GM12878 (cell line): Measurements from ENCODE around the gene RACK1. TPM values are rescaled to one million over a fixed set of nuclear protein-coding genes. Genes with fewer than 3 reads are reported as not detected.

Experiments used
- BRCA1 ChIP-seq: IDR thresholded peaks from 2 replicates; pipeline ENCODE4 v1.6.1; 2011; ENCODE audit warnings: low read depth, low read length, improper control_type of control experiment
- CREM ChIP-seq: IDR thresholded peaks from 2 replicates; pipeline ENCODE4 v1.6.1; 2014; ENCODE audit warnings: antibody characterized with exemption, low read depth
- EP300 ChIP-seq, 2 experiments: fragments of 150-350 bp in 1 of 2; IDR thresholded peaks; 2 replicates each; pipeline ENCODE4 v1.6.1; 2011 to 2012; ENCODE audit warnings: low read depth in 2 of 2, low read length in 2 of 2, borderline replicate concordance in 1 of 2, improper control_type of control experiment in 1 of 2, inconsistent platforms in 1 of 2; ENCODE audit not compliant: control insufficient read depth in 1 of 2
- ETV6 ChIP-seq, 2 experiments: fragments of 450-650 bp in 1 of 2; IDR thresholded peaks in 1 of 2; conservative IDR thresholded peaks in 1 of 2; 2 replicates each; pipeline ENCODE4 v1.6.1; 2014; ENCODE audit warnings: antibody characterized with exemption in 1 of 2, borderline replicate concordance in 1 of 2, low read depth in 1 of 2, mild to moderate bottlenecking in 1 of 2, moderate library complexity in 1 of 2
- KDM1A ChIP-seq: fragments of 200-600 bp; sonication (generic); IDR thresholded peaks from 2 replicates; pipeline ENCODE4 v1.6.1; 2016; ENCODE audit warnings: borderline replicate concordance
- NR2F1 ChIP-seq: fragments of 450-650 bp; conservative IDR thresholded peaks from 2 replicates; pipeline ENCODE4 v1.6.1; 2017; ENCODE audit warnings: mild to moderate bottlenecking
- RB1 ChIP-seq: fragments of 450-650 bp; formaldehyde crosslinking; IDR thresholded peaks from 2 replicates; pipeline ENCODE4 v1.6.1; 2017; ENCODE audit warnings: mild to moderate bottlenecking, borderline replicate concordance
- SIX5 ChIP-seq: IDR thresholded peaks from 2 replicates; pipeline ENCODE4 v1.6.1; 2011; ENCODE audit warnings: mild to moderate bottlenecking, low read depth, low read length, moderate library complexity; ENCODE audit not compliant: severe bottlenecking
- SMARCA5 ChIP-seq: fragments of 450-650 bp; IDR thresholded peaks from 2 replicates; pipeline ENCODE4 v1.6.1; 2017; ENCODE audit warnings: mild to moderate bottlenecking
- WRNIP1 ChIP-seq: IDR thresholded peaks from 2 replicates; pipeline ENCODE4 v1.6.1; 2011; ENCODE audit warnings: low read depth, low read length, improper control_type of control experiment, borderline replicate concordance
- ZBED1 ChIP-seq: IDR thresholded peaks from 2 replicates; pipeline ENCODE4 v1.6.1; 2016; ENCODE audit warnings: borderline replicate concordance
- polyA plus RNA-seq, 11 experiments: library from polyadenylated mRNA; depleted of rRNA in 4 of 11; unstranded in 6 of 11; stranded (reverse) in 5 of 11; fragments of >200 nt; fragmentation: Nextera tagmentation in 4 of 11; fragmentation: Illumina TruSeq in 1 of 11; extraction: Ambion mirVana in 4 of 11; extraction: Trizol in 1 of 11; gene quantifications; 1 replicate in 1 of 11; 2 replicates in 10 of 11; pipeline versions ENCODE4 v1.2.1 to v1.2.3, GENCODE V29; 2011 to 2016; ENCODE audit warnings: inconsistent platforms in 2 of 11, missing spikeins in 2 of 11, low read depth in 1 of 11
- total RNA-seq, 4 experiments: library from RNA; depleted of rRNA in 3 of 4; stranded (reverse); fragments of >200 nt in 3 of 4; fragmentation: Illumina TruSeq in 1 of 4; extraction: Trizol in 1 of 4; gene quantifications; 2 replicates each; pipeline versions ENCODE4 v1.2.1 to v1.2.3, GENCODE V29; 2013 to 2021
- TF ChIP-seq, protein P1 (sequence below): fragments of 450-650 bp; IDR thresholded peaks from 2 replicates; pipeline ENCODE4 v1.6.1; 2016; ENCODE audit warnings: mild to moderate bottlenecking, moderate library complexity, borderline replicate concordance
- TF ChIP-seq, protein P2 (sequence below): IDR thresholded peaks from 2 replicates; pipeline ENCODE4 v1.6.1; 2012; ENCODE audit warnings: low read depth, low read length, improper control_type of control experiment
- TF ChIP-seq, protein P3 (sequence below): fragments of 450-650 bp; IDR thresholded peaks from 2 replicates; pipeline ENCODE4 v1.6.1; 2017; ENCODE audit warnings: mild to moderate bottlenecking, low read depth, inconsistent platforms; ENCODE audit not compliant: poor library complexity, severe bottlenecking
- TF ChIP-seq, protein P4 (sequence below): fragments of 450-650 bp; formaldehyde crosslinking; IDR thresholded peaks from 2 replicates; pipeline ENCODE4 v1.5.0; 2022; ENCODE audit warnings: mild to moderate bottlenecking, missing genetic modification characterization
- TF ChIP-seq, protein P5 (sequence below): fragments of 450-650 bp; IDR thresholded peaks from 2 replicates; pipeline ENCODE4 v1.6.1; 2016; ENCODE audit warnings: mild to moderate bottlenecking

RACK1 gene
- total and polyA plus RNA-seq, 10 of the 15 experiments (the other 5 are each of a cell fraction or from before 2014, with no cell fraction given), result 1,365 to 6,584 (median 4,167) TPM

DNA sequence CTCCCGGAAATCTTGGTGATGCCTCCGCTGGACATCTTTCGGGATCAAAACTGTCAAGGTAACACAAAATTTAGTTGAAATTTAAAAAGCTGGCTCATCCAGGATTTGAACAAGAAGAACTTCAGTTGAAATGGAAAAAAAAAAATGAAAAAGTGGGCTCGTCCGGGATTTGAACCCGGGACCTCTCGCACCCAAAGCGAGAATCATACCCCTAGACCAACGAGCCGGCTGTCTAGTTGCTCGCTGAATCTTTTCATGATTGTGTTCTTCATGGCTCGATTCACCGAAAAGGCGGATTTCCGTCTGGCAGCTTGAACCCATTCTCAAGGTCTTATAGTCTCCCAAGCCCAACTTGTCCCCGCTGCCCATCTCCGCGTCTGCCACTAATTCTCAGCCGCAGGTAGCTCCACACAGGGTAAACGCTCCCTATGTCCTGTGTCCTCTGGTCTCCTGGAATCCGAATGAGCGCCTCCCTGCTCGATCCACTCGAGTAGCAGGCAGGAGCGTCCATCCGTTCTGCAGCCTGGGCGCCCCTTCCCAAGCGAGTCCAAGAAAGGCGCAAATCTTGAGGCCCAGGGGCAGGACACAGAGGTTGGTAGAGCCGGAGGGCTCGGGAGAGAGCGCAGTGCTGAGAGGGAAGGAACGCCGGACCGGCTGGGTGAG lies 54.9 kb downstream of the RACK1 start (continued):
- no peak for TF ChIP-seq BRCA1
- TF ChIP-seq, protein P1, sequence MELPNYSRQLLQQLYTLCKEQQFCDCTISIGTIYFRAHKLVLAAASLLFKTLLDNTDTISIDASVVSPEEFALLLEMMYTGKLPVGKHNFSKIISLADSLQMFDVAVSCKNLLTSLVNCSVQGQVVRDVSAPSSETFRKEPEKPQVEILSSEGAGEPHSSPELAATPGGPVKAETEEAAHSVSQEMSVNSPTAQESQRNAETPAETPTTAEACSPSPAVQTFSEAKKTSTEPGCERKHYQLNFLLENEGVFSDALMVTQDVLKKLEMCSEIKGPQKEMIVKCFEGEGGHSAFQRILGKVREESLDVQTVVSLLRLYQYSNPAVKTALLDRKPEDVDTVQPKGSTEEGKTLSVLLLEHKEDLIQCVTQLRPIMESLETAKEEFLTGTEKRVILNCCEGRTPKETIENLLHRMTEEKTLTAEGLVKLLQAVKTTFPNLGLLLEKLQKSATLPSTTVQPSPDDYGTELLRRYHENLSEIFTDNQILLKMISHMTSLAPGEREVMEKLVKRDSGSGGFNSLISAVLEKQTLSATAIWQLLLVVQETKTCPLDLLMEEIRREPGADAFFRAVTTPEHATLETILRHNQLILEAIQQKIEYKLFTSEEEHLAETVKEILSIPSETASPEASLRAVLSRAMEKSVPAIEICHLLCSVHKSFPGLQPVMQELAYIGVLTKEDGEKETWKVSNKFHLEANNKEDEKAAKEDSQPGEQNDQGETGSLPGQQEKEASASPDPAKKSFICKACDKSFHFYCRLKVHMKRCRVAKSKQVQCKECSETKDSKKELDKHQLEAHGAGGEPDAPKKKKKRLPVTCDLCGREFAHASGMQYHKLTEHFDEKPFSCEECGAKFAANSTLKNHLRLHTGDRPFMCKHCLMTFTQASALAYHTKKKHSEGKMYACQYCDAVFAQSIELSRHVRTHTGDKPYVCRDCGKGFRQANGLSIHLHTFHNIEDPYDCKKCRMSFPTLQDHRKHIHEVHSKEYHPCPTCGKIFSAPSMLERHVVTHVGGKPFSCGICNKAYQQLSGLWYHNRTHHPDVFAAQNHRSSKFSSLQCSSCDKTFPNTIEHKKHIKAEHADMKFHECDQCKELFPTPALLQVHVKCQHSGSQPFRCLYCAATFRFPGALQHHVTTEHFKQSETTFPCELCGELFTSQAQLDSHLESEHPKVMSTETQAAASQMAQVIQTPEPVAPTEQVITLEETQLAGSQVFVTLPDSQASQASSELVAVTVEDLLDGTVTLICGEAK, result peak; percentile 81
- TF ChIP-seq CREM, result no peak
- TF ChIP-seq SIX5, result no peak
- TF ChIP-seq RB1, result peak; percentile 4; the same call in 1 of the 2 replicates
- TF ChIP-seq KDM1A, result no peak
- TF ChIP-seq SMARCA5, result peak; percentile 88; the same call in 1 of the 2 replicates
- TF ChIP-seq, protein P2, sequence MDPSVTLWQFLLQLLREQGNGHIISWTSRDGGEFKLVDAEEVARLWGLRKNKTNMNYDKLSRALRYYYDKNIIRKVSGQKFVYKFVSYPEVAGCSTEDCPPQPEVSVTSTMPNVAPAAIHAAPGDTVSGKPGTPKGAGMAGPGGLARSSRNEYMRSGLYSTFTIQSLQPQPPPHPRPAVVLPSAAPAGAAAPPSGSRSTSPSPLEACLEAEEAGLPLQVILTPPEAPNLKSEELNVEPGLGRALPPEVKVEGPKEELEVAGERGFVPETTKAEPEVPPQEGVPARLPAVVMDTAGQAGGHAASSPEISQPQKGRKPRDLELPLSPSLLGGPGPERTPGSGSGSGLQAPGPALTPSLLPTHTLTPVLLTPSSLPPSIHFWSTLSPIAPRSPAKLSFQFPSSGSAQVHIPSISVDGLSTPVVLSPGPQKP, result peak; percentile 21; the same call in 1 of the 2 replicates
- TF ChIP-seq ETV6 (conservative IDR thresholded peaks at IDR 0.05 in 1 of 2, IDR thresholded peaks at IDR 0.05 in 1 of 2; ENCODE audit: borderline replicate concordance in 1 of 2, low read depth in 1 of 2), result peak in 1 of 2 experiments; percentile 27; a peak in 1 of 4 replicates
- TF ChIP-seq, protein P3, sequence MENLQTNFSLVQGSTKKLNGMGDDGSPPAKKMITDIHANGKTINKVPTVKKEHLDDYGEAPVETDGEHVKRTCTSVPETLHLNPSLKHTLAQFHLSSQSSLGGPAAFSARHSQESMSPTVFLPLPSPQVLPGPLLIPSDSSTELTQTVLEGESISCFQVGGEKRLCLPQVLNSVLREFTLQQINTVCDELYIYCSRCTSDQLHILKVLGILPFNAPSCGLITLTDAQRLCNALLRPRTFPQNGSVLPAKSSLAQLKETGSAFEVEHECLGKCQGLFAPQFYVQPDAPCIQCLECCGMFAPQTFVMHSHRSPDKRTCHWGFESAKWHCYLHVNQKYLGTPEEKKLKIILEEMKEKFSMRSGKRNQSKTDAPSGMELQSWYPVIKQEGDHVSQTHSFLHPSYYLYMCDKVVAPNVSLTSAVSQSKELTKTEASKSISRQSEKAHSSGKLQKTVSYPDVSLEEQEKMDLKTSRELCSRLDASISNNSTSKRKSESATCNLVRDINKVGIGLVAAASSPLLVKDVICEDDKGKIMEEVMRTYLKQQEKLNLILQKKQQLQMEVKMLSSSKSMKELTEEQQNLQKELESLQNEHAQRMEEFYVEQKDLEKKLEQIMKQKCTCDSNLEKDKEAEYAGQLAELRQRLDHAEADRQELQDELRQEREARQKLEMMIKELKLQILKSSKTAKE, result peak; percentile 14
- TF ChIP-seq WRNIP1, result no peak
- TF ChIP-seq NR2F1, result peak; percentile 47; the same call in 1 of the 2 replicates
- TF ChIP-seq ZBED1, result 0 out of 2 replicates have a peak, but pooled peaks have one; percentile 65
- TF ChIP-seq, protein P4, sequence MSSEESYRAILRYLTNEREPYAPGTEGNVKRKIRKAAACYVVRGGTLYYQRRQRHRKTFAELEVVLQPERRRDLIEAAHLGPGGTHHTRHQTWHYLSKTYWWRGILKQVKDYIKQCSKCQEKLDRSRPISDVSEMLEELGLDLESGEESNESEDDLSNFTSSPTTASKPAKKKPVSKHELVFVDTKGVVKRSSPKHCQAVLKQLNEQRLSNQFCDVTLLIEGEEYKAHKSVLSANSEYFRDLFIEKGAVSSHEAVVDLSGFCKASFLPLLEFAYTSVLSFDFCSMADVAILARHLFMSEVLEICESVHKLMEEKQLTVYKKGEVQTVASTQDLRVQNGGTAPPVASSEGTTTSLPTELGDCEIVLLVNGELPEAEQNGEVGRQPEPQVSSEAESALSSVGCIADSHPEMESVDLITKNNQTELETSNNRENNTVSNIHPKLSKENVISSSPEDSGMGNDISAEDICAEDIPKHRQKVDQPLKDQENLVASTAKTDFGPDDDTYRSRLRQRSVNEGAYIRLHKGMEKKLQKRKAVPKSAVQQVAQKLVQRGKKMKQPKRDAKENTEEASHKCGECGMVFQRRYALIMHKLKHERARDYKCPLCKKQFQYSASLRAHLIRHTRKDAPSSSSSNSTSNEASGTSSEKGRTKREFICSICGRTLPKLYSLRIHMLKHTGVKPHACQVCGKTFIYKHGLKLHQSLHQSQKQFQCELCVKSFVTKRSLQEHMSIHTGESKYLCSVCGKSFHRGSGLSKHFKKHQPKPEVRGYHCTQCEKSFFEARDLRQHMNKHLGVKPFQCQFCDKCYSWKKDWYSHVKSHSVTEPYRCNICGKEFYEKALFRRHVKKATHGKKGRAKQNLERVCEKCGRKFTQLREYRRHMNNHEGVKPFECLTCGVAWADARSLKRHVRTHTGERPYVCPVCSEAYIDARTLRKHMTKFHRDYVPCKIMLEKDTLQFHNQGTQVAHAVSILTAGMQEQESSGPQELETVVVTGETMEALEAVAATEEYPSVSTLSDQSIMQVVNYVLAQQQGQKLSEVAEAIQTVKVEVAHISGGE (CRISPR knock-in tag), result no peak
- TF ChIP-seq, protein P5, sequence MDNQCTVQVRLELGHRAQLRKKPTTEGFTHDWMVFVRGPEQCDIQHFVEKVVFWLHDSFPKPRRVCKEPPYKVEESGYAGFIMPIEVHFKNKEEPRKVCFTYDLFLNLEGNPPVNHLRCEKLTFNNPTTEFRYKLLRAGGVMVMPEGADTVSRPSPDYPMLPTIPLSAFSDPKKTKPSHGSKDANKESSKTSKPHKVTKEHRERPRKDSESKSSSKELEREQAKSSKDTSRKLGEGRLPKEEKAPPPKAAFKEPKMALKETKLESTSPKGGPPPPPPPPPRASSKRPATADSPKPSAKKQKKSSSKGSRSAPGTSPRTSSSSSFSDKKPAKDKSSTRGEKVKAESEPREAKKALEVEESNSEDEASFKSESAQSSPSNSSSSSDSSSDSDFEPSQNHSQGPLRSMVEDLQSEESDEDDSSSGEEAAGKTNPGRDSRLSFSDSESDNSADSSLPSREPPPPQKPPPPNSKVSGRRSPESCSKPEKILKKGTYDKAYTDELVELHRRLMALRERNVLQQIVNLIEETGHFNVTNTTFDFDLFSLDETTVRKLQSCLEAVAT, result peak; percentile 20; the same call in 1 of the 2 replicates
- TF ChIP-seq EP300 (IDR thresholded peaks at IDR 0.05; ENCODE audit: borderline replicate concordance in 1 of 2, control insufficient read depth in 1 of 2, low read depth in 2 of 2, low read length in 2 of 2), result no peak; a peak in 1 of 4 replicates
